Amygdala (tissue), 56 donors: ENCODE measurements around the gene CHRNA4.

Experiments used
- DNase-seq, 56 donors: peaks; one replicate each; lab custom pipeline; 2025; lab: John Stamatoyannopoulos, UW

CHRNA4 gene

DNA sequence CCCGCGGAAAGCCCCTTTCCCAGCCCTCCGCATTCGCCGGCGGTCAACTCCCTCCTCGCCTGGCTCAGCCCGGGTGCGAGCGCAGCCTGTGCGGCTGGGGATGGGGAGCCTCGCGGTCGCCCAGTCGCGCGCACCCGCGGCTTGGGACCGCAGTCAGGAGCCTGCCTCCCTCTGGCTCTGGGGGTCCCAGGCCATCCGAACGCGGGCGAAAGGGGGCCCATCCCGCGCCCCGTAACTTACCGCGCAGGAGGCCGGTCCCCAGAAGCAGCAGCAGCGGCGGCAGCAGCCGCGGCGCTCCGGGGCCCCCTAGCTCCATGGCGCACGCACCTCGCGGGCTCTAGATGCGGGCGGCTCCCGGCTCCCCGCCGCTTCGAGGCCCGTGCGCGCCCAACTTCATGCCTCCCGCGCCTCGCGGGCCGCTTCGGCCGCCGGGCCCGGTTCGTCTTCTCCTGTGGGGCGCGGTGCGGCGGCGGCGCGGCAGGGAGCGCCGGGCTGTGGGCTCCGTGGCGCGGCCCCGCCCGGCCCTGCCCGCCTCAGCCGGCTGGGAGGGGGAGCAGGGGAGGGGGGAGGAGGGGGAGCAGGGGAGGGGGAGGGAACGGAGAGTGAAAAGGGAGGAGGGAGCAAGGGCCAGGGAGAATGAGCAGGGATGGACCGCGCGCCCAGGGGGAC, at the start of gene CHRNA4:
CHRNA4 (minus strand) TSS at position 500 of the 669 bp plus-strand sequence; CDS start at position 316, 184 bp downstream.
- peak in 5 of 56 donors; percentile 5 to 79 (median 34) for DNase-seq

DNA sequence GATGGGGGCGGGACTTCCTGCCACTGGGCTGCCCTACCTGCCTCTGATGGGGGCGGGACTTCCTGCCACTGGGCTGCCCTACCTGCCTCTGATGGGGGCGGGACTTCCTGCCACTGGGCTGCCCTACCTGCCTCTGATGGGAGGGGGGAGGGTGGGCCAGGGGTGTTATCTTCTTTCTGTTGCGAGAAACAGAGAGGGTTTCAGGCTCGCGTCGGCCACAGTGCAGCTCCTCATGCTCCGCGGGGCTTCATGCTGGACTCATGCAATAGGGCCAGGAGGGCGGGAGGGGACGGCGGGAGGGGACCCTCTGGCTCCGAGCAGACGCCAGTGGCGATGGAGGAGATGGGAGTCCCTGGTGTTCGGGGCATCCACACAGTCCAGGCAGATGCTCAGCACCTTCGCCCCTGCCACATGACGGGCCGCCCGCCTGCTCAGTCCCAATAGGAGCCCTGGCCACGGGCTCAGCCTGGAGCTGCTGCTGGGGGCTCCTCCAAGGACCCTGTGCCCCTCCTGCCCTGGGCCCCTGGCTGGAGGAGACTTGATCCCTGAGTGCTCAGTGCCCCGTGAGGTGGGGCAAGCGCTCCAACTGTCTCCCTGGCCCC, 48.8 kb upstream of the CHRNA4 start:
- no peak for DNase-seq

DNA sequence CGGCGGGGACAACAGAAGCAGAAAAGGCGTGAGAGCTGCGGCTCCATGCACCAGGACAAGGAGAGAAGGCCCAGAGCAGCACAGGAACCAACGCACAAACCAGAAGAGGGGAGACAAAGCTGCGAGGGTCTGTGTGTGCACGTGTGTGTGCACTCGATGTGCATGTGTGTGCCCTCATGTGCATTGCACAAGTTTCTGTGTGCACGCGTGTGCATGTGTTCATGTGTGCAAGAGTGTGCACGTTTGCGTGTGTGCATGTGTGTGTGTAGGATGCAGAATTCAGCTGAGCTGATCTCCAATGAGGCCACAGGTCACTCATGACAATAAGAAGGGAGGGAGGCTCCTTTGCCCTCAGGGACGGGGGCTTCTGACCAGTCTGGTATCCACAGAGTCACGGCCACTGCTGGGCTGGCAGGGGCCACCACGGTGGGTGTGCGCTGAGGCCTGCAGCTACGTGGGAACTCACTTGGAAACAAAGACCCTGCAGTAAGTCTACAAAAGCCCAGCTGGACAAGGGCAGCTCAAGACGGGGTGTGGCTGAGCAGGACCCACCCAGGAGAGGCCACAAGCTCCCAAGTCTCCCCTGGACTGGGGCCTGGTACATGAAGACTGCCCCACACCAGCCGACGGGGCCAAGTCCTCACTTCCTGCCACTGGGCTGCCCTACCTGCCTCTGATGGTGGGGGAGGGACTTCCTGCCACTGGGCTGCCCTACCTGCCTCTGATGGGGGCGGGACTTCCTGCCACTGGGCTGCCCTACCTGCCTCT, 48.1 kb upstream of the CHRNA4 start:
- DNase-seq, result no peak

DNA sequence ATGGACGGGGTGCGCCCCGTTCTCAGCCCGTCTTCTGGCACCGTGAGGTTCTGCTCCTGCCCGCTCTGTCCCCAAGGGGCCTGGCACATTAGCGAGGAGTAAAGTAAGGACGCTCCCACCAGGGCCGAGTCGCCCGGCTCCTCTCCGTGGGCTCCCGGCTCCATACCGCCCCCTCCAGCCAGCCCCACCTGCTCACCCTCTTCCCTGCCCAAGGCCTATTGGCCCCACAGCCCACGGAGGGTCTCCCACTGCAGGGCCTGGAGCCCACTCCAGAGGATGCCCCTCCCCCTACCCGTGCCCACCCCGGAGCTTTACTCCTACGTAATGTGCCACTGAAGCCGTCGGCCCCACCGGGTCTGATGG, 47.5 kb upstream of the CHRNA4 start:
- DNase-seq, result no peak

DNA sequence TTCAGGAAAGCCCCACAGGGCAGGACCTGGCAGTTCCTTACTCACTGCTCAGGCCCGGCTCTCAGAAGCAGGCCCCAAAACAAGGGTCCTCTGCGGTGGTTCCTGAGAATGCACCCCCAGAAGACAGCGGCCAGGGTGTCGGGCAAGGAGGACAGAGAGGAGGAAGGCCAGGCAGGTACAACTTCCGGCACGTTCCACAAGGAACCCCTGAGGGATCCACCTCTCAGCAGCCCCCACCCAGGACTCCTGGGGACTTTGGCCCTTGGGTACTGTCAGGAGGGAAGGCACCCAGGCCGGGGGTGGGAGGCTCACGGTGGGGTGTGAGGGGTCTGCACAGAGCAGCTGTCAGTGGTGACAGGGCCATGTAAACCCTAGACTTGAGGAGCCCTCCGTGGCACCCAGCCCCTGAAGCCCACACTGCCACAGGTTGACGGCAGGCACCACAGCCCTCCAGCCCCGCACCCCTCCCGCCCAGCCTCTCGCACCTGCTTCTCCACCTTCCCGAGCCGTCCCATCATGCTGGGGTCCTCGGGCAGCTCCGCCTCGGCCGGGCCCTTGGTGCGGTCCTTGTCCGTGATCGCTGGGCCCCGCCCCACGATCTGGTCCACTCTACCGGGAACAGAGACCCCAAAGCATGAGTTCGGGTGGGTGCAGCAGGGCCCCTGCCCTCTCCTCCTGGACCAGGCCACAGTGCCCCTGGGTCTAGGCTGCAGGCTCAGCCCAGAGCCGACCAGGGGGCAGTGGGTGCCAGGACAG, 47.0 kb upstream of the CHRNA4 start:
- DNase-seq, result no peak

DNA sequence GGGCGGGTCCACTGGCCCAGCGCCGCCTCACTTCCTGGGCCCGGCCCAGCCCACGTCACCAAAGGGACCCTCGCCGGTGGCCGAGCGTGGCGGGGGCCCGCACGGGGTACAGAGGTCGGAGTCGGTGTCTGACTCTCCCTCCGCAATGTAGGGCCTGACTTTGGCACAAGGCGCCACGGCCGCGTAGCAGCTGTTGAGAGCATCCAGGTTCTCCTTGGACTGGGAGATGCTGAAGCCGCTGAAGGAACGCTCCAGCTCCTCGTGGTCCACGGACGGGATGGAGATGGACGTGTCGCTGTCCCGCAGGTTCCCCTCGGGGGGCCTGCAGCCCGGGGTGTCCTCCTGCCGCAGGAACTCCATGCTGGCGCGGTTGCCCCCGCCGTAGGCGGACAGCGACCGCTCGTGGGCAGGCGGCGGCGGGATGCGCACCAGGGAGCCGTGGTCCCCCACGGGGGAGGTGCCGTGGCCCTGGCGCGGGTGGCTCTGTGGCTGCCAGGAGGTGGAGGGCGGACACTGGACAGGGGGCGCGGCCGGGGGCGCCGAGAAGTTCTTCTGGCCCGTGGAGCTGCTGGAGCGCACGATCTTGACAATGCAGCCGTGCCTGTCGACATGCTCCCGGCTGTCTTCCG, 45.6 kb upstream of the CHRNA4 start:
- no peak for DNase-seq

DNA sequence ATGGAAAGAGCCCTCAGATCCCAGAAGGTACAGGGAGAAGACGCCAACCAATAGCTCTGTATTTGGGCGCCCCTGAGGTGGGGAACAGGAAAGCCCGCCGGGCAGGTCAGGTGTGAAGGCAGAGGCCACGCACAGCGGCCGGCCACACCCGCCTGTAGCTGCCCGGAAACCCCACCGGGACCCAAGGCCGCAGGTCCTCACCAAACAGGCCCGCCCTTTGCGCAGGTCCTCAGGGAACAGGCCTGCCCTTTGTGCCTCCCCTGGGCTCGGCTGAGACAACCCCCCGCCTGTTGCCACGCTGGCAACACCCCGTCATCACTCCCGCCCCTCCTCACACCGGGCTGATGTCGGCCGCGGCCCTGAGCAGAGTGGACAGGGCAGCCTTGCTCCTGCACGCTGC, 44.9 kb upstream of the CHRNA4 start:
- DNase-seq, result no peak

DNA sequence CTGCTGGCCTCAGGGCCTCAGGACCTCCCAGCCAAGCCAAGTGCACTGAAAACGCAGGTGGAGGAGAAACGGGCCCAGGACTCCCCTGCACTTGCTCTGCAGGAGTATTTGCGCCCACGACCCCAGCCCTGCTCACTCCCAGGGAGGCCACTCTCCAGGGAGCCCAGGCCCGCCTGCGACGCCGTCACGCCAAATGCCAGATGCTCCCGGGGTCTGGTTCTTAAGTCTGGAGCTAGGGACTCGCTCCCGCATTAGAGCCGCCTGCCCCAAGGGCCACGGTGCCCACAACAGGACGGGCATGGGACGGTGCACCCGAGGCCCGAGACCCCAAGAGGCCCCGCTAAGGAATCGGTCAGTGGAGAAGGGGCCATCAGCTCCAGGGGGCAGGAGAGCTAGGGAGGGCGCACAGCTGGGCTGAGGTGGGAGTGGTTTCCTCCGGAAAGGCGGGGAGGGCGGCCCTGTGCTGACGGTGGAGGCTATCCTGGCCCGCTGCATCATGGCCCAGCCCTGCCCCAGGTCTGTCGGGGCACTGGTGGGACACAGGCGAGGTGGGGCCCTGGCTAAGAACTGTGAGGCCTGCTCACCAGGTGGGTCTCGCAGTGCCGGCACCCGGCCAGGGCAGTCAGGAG, 44.1 kb upstream of the CHRNA4 start:
- DNase-seq, result no peak

DNA sequence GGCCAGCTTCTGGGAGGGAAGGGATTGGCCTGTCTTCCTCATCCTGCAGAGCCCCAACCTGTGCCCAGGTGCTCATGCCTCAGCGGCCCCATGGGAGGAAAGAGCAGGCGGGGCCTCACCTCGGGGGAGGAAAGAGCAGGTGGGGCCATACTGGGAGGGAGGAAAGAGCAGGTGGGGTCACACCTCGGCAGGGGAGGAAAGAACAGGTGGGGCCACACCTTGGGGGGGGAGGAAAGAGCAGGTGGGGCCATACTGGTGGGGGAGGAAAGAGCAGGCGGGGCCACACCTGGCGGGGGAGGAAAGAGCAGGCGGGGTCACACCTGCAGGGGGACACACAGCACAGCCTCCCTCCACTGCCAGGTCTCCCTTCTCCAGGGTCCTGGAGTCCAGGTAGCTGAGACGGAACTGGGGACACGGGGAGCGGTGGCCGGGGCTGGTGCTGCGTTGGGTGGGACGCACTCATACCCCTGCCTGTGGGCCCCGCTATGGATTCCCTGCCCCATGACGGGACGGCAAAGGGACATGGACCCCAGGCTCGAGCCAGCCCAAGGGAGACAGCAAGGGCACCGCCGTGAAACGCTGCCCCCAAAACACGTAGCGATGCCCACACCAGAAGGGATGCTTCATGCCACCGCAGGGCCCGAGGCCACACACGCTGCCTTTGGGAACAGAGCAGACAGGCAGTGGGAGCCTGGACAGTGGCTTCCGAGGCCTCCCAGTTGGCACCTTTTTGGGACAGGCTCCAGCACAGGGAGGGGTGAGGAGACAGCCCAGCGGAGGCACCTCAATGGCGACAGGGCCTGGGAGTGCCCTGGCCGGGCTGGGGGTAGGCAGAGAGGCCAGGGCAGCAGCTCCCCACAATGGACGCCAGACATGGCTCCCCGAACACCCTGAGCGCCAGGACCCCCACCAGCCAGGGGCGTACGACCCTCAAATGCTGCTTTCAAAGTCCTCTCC, 43.3 kb upstream of the CHRNA4 start:
- no peak for DNase-seq

DNA sequence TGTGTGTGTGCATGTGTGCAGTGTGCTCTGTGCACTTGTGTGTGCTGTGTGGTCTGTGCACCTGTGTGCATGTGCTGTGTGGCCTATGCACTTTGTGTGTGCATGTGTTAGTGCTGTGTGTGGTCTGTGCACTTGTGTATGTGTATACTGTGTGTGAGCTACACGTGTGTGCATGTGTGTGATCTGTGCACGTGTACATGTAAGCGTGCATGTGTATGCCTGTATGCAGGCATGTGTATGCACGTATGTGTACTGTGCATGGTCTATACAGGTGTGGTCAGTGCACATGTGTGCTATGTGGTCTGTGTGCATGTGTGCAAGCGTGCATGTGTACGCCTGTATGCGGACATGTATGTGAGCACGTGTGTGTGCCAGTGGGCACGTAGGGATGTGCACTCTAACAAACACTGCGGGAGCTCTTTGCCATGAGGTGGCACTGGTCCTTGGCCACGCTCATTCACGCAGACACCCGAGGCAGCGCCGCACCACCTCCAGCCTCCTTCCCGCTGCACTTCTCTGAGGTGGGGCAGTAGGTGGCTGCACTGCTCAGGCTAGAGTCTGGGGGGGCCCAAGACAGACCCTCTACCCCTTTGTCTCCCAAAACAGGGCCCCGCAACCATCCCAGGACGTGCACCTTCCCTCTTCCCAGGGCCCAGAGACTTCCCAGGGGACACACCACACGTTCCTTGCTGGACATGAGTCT, 42.4 kb upstream of the CHRNA4 start:
- DNase-seq, result no peak

DNA sequence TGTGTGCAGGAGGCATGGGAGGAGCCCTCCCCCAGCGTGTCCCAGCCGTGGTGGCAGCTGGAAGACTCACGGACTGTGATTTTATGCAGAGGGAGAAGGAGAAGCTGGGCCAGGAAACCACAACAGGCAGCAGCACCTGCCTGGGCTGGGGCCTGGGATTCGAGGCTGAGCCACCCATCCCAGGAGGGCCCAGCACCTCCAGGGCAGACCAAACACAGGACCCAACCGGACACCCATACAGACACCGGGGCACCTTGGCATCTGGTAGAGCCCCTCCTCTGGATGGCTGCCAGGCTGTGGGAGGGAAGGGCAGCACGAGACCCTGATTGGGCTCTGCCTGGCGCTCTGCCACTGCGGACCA, 41.7 kb upstream of the CHRNA4 start:
- no peak for DNase-seq

DNA sequence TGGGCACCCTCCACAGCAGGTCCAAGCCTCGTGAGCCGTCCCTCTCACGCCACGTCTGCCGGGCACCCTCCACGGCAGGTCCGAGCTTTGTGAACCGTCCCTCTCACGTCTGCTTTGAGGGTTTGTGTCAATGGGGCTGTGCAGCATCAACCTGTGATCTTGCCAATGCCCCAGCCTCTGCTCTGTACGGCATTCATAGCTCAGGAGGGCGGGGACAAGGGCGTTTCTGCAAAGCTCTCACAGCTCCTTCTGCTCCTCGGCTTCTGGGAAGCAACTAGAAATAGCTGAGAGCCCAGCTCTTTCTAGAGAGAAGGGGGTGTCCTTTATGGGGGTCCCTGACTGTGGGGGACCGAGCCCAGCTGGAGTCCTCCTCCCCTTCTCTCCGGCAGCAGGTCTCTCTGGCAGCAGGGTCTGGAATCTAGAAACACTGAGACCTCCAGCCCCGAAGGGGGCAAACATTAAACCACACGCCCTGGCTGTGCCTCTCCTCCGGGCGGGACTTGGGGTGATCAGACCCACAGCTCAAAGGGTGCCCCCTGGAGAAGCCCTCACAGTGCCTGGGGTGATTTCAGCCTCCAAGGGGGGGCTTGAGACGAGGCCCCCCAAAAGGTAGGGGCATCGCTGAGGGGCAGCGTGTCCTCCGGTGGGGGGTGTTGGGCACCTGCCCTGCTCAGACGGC, 41.2 kb upstream of the CHRNA4 start:
- DNase-seq, result peak in 1 of 56 donors; percentile 18

DNA sequence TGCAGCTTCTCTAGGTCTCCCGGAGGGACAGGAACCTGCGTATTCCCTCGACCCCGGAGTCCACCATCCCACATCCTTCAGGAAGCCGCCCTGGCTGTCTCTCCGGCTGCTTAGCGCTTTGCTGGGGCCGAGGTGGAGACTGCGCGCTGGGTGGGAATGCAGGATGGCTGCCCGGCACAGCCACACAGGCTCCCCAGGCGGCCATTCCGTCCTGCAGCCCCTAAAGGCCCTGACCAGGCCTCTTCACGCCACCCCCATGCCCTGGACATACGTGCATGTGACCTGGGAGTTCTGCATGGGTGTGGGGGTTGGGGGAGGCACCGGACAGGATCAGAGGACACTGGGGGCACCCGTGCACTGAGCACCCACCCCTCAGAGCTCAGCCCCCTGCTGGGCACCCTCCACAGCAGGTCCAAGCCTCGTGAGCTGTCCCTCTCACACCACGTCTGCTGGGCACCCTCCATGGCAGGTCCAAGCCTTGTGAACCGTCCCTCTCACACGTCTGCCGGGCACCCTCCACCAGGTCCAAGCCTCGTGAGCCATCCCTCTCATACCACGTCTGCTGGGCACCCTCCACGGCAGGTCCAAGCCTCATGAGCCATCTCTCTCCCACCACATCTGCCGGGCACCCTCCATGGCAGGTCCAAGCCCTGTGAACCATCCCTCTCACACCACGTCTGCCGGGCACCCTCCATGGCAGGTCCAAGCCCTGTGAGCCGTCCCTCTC, 40.4 kb upstream of the CHRNA4 start:
- no peak for DNase-seq

DNA sequence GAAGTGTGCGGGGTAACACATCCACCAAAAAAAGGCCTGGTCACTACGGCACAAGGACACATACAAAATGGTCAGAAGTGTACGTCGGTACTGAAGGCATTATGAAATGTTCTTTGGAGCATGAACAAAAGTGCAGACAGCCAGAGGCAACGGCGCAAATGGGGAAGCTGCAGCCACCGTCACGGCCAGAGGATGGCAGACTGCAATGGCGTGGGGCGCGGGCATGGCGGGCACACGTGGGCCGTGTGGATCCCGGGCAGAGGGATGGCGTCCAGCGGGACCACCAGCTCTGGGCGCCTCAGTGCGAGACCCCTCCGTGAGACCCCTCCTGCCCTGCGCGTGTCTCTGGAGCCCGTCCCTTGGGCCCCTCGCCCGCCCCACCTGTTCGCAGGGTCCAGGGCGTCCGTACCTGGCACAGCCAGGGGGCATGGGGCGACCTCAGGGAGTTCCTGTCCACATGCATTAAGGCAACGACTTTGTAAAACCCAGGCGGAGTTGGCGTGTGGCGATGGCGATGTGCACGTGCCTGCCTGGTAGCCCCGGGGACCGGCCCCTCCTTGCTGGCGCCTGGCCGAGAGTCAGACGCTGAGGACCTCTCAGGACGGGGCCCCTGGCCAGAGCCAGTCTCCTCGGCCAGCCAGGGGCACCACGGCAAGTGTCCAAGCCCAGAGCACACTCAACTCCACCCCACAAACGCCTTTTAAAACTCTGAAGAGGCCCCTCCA, 39.5 kb upstream of the CHRNA4 start:
- DNase-seq, result no peak

DNA sequence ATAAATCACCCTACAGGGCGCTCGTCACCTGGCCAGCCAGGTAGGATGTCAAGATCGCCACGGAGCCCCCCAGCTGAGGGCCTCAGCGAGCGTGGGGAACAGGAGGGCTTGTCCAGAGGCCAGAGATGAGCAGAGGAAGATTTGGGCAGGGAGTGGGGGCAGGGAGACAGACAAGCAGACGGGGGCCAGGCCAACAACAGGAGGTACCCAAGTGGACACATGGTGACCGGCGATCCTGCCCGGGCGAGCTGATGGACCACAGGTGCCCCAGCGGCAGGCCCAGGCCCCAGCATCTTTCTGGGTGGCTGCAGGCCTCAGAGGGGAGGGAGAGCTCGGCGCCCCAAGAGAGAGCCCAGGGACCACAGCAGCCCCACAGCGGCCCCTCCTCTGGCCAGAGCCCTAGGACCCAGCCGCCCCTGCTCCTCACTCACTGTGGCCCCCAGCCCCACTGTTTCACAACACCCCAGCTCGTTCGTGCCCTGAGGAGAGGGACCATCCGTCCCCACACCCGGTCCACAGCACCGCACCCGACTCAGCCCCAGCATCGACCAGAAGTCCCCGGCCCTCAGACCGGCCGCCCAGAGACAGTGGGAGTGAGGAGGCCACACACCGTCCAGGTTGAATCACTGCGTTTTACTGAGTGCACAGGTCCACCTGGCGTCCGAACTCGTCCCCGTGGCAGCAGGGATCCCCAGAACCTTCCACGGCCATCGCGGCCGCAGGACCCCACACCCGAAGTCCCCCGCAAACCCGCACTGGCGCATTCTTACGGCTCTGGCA, 38.6 kb upstream of the CHRNA4 start:
- DNase-seq, result no peak
